SHP77 (cell line): ENCODE measurements around the gene GSTM1.

Experiments
- DNase-seq, 2 experiments: peaks; one replicate each; lab custom pipeline; 2025; lab: John Stamatoyannopoulos, UW

Gene GSTM1

DNA sequence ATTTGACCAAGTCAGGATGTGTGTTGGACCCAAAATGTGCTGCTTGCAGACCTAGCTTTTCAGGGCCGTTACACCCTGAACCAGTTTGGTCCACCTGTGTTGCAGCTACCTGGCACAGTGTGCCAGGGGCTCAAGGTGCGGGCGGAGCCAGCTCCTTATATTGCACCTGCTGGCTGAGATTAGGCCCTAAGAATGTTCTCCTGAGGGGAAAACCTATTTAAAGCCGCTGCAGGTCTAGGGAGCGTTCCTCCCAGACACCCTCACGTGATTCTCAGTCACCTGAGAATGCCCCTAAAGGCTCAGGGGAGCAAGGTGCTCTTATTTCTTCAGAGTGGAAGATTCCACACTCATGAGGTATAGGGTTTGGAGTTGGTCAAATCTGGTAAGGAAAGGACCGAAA, 41.3 kb downstream of the GSTM1 start:
- no peak for DNase-seq

GRCh38 chr1:109730666-109731065, 43.0 kb downstream of the GSTM1 start:
- DNase-seq: no peak

DNA sequence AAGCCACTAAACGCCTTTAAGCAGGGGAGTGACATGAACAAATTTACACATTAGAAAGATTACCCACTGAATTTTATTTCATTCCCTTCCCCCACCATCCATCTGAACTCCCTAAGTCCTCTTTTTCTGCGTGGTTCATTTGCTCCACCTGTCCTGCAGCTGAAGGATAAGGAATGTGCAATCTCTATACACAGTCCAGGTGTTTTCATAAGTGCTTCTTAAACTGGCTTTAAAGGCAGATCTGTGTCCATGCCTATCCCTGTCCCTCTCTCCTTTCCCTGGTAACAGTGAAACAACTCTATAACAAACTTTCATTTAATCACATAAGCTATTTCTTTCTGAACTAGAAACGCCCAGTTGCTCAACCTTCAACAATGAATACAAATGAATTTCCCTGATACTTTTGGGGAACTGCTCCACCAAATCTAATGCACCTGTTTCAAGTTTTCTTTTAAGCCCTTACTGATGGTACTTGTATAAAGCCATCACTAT, 44.8 kb downstream of the GSTM1 start:
- DNase-seq: no peak

DNA sequence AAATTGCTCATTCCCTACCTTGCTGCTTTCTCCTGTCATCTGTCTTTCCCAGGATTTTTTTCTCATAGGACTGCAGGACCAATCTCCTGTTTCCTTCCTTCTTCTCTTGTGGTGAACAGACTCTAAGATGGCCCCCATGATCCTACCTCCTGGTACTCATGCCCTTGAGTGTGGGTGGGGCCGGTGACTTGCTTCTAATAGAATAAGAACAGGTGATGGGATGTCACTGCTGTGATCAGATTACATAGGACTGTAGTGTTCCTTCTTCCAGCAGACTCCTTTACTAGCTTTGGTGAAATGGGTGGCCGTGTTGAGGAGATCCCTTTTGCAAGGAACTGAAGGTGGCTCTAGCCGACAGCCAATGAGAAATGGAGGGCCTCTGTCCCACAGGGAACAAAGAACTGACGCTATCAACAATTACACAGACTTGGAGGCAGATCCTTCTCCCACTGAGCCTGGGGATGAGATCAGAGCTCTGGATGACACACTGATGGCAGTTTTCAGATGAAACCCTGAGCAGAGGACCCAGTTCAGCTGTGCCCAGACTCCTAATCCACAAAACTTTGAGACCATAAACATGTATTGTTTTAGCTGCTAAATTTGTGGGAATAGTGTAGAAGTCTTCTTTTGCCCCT, 45.7 kb downstream of the GSTM1 start:
- DNase-seq: no peak

GRCh38 chr1:109739738-109740614, 52.4 kb downstream of the GSTM1 start:
- DNase-seq: peak; percentile 27 to 50

DNA sequence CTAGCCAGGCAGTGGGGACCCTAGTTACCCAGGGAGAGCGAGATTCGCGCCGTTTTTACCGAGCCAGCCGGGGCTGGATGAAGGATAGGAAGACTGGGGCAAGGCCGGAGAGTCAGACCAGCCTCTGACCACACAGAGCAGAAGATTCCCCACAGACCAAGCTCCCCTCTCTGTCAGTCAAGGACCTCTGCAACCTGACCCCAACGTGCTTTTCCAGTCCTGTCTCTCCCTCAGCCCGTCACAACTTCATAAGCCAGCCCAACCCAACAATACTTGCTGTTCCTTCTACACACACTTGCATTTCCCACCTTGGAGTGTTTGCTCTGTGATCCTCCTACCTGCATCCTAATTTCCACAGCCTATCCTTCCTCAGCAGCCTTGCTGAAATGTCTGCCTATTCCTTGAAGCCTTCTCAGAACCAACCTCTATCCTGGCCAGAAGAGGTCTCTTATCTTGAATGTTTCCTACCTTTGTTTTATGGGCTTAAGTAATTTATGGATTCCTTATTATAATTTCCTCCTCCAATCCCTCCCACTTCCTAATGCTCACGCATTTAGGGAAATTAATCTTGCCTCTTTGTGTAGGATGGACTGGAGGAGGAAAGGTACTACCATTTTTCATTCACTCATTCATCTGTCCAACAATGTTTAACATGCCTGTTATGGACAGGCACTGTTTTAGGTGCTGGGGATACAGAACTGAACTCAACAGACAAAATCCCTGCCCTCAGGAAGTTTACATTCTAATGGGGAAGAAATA, 53.2 kb downstream of the GSTM1 start, which contains the start of gene GSTM3:
GSTM3 (minus strand) TSS at position 424 of the 759 bp plus-strand sequence. CDS start 751 bp downstream, outside the sequence.
- no peak for DNase-seq
